Keratinocyte (primary cell): ENCODE data around the gene CD72. TPM values are rescaled to one million over a fixed set of nuclear protein-coding genes. Genes with fewer than 3 reads are reported as not detected.
"Not testable (repeated sequence)": the region's sequence is repeated elsewhere in the genome, so short reads cannot be mapped to it uniquely, and the experiment has no call there.

Experiments
- DNase-seq: peaks from one replicate; pipeline ENCODE4 v3.0.0-alpha.2; 2011; ENCODE audit warnings: low read depth, missing footprints, low spot score
- FAIRE-seq: peaks from 2 replicates; lab custom pipeline; 2011; peaks lifted over from hg19 to GRCh38; lab: Jason Lieb, UNC
- H2AFZ ChIP-seq: 2 replicates; pipeline ENCODE4 v1.6.0; 2012; ENCODE audit warnings: low read length, control low read depth, inconsistent platforms; ENCODE audit not compliant: control insufficient read depth
- H3K27ac ChIP-seq: 2 replicates; pipeline ENCODE4 v1.5.1; 2011; ENCODE audit warnings: low read length; ENCODE audit not compliant: control insufficient read depth, insufficient read depth
- H3K27me3 ChIP-seq: 3 replicates; pipeline ENCODE4 v1.6.0; 2011; ENCODE audit warnings: low read length; ENCODE audit not compliant: control insufficient read depth, insufficient read depth; ENCODE audit errors: extremely low read depth
- H3K36me3 ChIP-seq, 2 experiments: 2 replicates in 1 of 2; 3 replicates in 1 of 2; pipeline ENCODE4 v1.5.1; 2011; ENCODE audit warnings: low read length in 2 of 2, mild to moderate bottlenecking in 1 of 2; ENCODE audit not compliant: control insufficient read depth in 2 of 2, insufficient read depth in 2 of 2; ENCODE audit errors: extremely low read depth in 1 of 2
- H3K4me1 ChIP-seq: 3 replicates; pipeline ENCODE4 v1.5.1; 2011; ENCODE audit warnings: low read length; ENCODE audit not compliant: control insufficient read depth, insufficient read depth; ENCODE audit errors: extremely low read depth
- H3K4me2 ChIP-seq: 3 replicates; pipeline ENCODE4 v1.6.0; 2011; ENCODE audit warnings: low read depth, low read length; ENCODE audit not compliant: control insufficient read depth, insufficient read depth; ENCODE audit errors: extremely low read depth
- H3K4me3 ChIP-seq, 3 experiments: fragments of 200-600 bp in 1 of 3; sonication (generic) in 1 of 3; 2 replicates in 2 of 3; 3 replicates in 1 of 3; pipeline ENCODE4 v1.5.1; 2011 to 2016; ENCODE audit warnings: low read length in 3 of 3, mild to moderate bottlenecking in 3 of 3, control low read depth in 2 of 3, inconsistent platforms in 1 of 3, low read depth in 1 of 3, mixed read lengths in 1 of 3, mixed run types in 1 of 3, moderate library complexity in 1 of 3; ENCODE audit not compliant: control insufficient read depth in 2 of 3, insufficient read depth in 2 of 3; ENCODE audit errors: extremely low read depth in 1 of 3
- H3K79me2 ChIP-seq: 2 replicates; pipeline ENCODE4 v1.6.0; 2012; ENCODE audit warnings: low read length; ENCODE audit not compliant: control insufficient read depth, insufficient read depth
- H3K9ac ChIP-seq: 3 replicates; pipeline ENCODE4 v1.6.0; 2011; ENCODE audit warnings: low read length; ENCODE audit not compliant: control insufficient read depth, insufficient read depth; ENCODE audit errors: extremely low read depth
- H3K9me1 ChIP-seq: 3 replicates; pipeline ENCODE4 v1.6.0; 2011; ENCODE audit warnings: low read length; ENCODE audit not compliant: control insufficient read depth, insufficient read depth; ENCODE audit errors: extremely low read depth
- H3K9me3 ChIP-seq: 2 replicates; pipeline ENCODE4 v1.5.1; 2012; ENCODE audit warnings: low read depth, low read length; ENCODE audit not compliant: control insufficient read depth
- H4K20me1 ChIP-seq: 3 replicates; pipeline ENCODE4 v1.6.0; 2011; ENCODE audit warnings: low read length; ENCODE audit not compliant: control insufficient read depth, insufficient read depth; ENCODE audit errors: extremely low read depth
- CTCF ChIP-seq, 3 experiments: IDR thresholded peaks in 1 of 3; conservative IDR thresholded peaks in 1 of 3; optimal IDR thresholded peaks in 1 of 3; 2 replicates in 2 of 3; 3 replicates in 1 of 3; pipeline versions ENCODE3 to v1.5.1; 2011; ENCODE audit warnings: low read length in 3 of 3, mild to moderate bottlenecking in 3 of 3, moderate library complexity in 2 of 3, control low read depth in 1 of 3, inconsistent platforms in 1 of 3; ENCODE audit not compliant: insufficient read depth in 2 of 3; ENCODE audit errors: extremely low read depth in 1 of 3
- EZH2 ChIP-seq: IDR thresholded peaks from one replicate; pipeline ENCODE4 v1.6.1; 2012; ENCODE audit warnings: inconsistent platforms, mild to moderate bottlenecking, low read length, moderate library complexity
- dilution Hi-C: fragments of 300-500 bp; cut with MboI; formaldehyde crosslinking; loops from one replicate; pipeline ENCODE4 v1.7.0; 2020; ENCODE audit warnings: low sequenced_read_pairs; ENCODE audit not compliant: extremely low pct_ligation_motif_present
- polyA plus RNA-seq, 5 experiments: library from polyadenylated mRNA; depleted of rRNA in 3 of 5; stranded (reverse) in 3 of 5; stranded (forward) in 1 of 5; unstranded in 1 of 5; fragments of >200 nt; gene quantifications; 1 replicate in 1 of 5; 2 replicates in 3 of 5; 3 replicates in 1 of 5; pipeline versions ENCODE4 v1.2.1 to v1.2.3, GENCODE V29; 2011 to 2012; ENCODE audit warnings: missing spikeins in 2 of 5, low read depth in 1 of 5, low replicate concordance in 1 of 5

The CD72 gene
- polyA plus RNA-seq, 1 donor (not counting 4 experiments of a cell fraction or from before 2014, with no cell fraction given), result 0.66 TPM

DNA sequence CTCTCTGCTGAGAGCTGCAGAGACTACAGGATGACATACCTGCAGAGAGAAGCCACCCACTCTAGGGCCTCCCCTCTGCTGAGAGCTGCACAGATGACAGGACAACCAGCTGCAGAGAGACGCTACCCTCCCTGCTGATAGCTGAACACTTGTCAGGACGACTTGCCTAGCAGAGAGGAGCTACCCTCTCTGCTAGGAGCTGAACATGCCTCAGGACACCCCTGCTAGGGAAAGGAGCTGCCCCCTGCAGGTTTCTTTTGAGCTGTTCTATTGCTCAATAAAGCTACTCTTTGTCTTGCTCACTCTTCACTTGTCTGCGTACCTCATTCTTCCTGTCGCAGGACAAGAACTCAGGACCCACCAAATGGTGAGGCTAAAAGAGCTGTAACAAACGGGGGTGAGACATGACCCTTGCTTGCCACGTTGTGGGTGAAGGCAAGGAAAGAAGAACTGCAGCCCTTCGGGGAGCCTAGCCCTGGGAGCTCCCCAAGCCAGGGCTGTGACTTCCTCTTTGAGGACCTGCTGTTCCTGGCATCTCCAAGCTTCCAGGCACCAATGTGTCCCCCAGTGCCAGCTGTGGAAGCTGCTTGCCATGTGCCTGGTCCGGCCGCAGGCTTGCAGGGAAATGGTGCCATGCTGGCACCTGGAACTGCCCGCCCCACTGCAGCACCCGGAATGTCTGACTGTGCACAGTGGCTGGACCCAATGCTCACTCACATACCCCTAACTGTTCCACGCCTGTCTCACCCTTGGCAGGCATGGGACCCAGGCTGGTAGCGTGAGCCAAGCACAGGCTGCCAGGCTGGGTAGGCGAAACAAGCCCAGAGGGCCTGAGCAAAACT lies 18.2 kb downstream of the CD72 start:
- no peak overlapping the region for H3K9ac ChIP-seq
- H3K36me3 ChIP-seq, result no peaks in the 10 kb centered on the region
- FAIRE-seq (no peak), DNase-seq (no peak)
- dilution Hi-C loops, result no loop called here
- H3K27me3 ChIP-seq, result no peaks in the 10 kb centered on the region
- H3K4me1 ChIP-seq, result peaks cover 13% of the 10 kb centered on the region
- H3K27ac ChIP-seq, result no peak overlapping the region
- H4K20me1 ChIP-seq, result no peaks in the 10 kb centered on the region
- no peak overlapping the region for H3K4me2 ChIP-seq
- no peaks in the 10 kb centered on the region for H3K79me2 ChIP-seq
- H3K9me1 ChIP-seq, result no peaks in the 10 kb centered on the region
- H3K9me3 ChIP-seq, result no peaks in the 10 kb centered on the region
- no peak overlapping the region for H3K4me3 ChIP-seq
- peak overlapping the region; percentile 19 for H2AFZ ChIP-seq
- TF ChIP-seq CTCF (optimal IDR thresholded peaks at IDR 0.05 in 1 of 3, IDR thresholded peaks at IDR 0.05 in 1 of 3, conservative IDR thresholded peaks at IDR 0.05 in 1 of 3; ENCODE audit: extremely low read depth in 1 of 3, insufficient read depth in 2 of 3, low read length in 3 of 3) (peak; percentile 21 to 55 (median 36)), EZH2 (no peak)

- dilution Hi-C loops, result no loop called here
- TF ChIP-seq CTCF (optimal IDR thresholded peaks at IDR 0.05 in 1 of 3, IDR thresholded peaks at IDR 0.05 in 1 of 3, conservative IDR thresholded peaks at IDR 0.05 in 1 of 3; ENCODE audit: extremely low read depth in 1 of 3, insufficient read depth in 2 of 3, low read length in 3 of 3), result no peak
- no peak for TF ChIP-seq EZH2
- H3K9ac ChIP-seq, result no peak overlapping the region
- no peak for FAIRE-seq
- no peaks in the 10 kb centered on the region for H3K9me1 ChIP-seq
- no peaks in the 10 kb centered on the region for H3K9me3 ChIP-seq
- peaks cover 8% of the 10 kb centered on the region for H3K4me1 ChIP-seq
- H4K20me1 ChIP-seq, result no peaks in the 10 kb centered on the region
- H3K27ac ChIP-seq, result no peak overlapping the region
- no peaks in the 10 kb centered on the region for H3K79me2 ChIP-seq
- H3K4me3 ChIP-seq, result no peak overlapping the region
- H2AFZ ChIP-seq, result no peak overlapping the region
- no peaks in the 10 kb centered on the region for H3K27me3 ChIP-seq
- no peak overlapping the region for H3K4me2 ChIP-seq
- no peaks in the 10 kb centered on the region for H3K36me3 ChIP-seq
- no peak for DNase-seq
Measured at GRCh38 chr9:35598866-35599590, 19.2 kb downstream of the CD72 start.

GRCh38 chr9:35596907-35597306 lies 21.3 kb downstream of the CD72 start:
- H3K9me1 ChIP-seq, DNase-seq, H3K4me1 ChIP-seq, H2AFZ ChIP-seq, H3K27ac ChIP-seq, H3K4me2 ChIP-seq, H3K27me3 ChIP-seq, H3K9ac ChIP-seq, dilution Hi-C loops, FAIRE-seq, H3K36me3 ChIP-seq, H3K9me3 ChIP-seq, H3K4me3 ChIP-seq, H3K79me2 ChIP-seq, H4K20me1 ChIP-seq: not testable (repeated sequence)
